Middle frontal gyrus (tissue), 1 donor: ENCODE measurements around the gene TRIP4.
"Not testable (repeated sequence)": the region's sequence is repeated elsewhere in the genome, so short reads cannot be mapped to it uniquely, and the experiment has no call there.

Source experiments
- DNase-seq: peaks from one replicate; pipeline ENCODE4 v3.0.0-alpha.2; 2015; ENCODE audit warnings: low spot score; ENCODE audit errors: extremely low spot score

Gene TRIP4

DNA sequence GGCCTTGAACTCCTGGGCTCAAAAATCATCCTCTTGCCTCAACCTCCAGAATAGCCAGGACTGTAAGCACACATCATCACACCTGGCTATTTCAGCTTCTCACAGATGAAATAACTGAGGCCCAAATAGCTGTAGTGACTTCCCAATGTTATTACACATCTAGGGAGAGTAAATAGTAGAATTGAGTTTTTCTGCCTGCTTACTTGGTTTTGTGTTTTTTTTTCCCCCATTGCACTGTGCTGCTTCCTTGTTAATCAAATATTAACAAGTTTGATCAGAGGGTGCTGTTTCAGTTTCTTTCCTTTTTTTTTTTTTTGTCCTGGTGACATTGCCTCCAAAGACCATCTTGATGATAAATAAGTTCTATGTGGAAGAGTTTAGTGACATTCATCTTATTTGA is 96.1 kb downstream of the TRIP4 start:
- no peak for DNase-seq

DNA sequence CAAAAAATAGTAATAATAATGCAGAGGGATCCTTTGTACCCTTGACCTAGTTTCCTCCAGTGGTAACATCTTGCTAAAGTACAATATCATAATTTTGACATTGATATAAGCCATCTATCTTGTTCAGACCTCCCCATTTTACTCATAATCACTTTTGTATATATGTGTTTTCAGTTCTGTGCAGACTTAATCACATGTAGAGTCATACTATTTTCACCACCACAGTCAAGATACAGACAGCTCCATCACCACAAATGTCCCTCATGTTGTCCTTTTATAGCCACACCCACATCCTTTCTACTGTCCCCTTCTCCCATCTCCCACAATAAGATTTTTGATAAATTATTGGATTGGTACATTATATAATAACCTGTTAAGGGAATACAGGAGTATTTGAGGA is 98.2 kb downstream of the TRIP4 start:
- no peak for DNase-seq

DNA sequence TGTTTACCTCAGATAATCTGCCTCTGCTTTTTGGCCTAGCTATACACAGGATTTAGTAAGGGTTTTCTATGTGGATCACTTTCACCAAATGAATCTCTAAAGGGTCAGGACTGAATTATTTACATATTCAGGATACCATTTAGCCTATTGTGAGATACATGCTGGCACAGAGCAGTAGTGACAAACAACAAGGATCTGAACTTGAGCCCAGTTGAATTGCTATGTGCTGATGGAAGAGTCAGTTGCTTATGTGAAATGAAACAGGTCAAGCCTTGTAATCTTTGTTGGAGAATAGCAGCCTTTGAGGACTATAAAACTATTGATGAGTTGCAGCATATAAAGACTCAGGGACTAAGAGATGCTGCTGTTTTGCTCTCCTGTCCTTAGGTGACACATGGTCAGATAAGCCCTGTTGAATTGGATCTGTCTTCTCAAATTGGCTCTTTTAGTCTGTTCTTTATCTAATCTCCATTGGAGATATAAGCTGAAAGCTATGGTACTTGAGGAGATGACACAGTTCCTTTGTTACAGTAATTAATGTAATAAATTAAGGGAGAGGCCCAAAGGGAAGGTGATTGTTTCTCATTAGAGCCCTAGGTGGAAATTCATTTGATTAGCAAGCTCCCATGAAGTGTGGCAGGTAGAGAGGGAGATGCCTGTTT is 103.1 kb downstream of the TRIP4 start:
- DNase-seq = no peak

DNA sequence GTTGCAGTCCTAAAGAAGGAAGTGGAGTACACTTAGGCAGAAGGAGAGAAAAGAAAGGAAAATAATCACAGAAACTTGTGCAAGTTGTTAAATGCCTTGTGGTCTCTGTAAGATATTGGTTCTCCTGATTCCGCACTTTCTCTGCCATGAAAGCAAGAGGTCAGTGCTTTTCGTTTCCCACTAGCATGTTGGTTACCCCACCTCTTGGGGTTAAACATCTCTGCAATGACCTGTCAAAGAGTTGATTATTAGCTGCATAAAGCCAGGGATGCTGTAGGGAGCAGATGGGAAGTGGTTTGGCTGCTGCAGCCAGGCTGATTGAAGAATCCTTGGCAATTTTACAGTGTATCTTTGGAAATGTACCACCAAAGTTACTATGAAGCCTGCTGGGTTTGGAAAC is 106.0 kb downstream of the TRIP4 start:
- no peak for DNase-seq

DNA sequence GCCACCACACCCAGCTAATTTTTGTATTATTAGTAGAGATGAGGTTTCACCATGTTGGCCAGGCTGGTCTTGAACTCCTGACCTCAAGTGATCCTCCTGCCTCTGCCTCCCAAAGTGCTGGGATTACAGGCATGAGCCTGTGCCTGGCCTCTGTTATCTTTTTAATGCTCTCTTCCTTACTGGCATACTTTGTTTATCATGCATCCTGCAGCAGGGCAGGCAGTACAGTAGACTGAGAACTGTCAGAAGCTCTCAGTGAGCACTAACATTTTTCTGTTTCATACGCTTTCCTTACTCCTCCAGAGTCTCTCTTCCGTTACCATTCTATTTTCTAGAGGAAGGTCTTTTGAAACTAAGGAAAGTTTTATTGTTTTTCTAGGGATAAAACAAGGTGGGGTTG is 108.3 kb downstream of the TRIP4 start:
- not testable (repeated sequence) for DNase-seq

DNA sequence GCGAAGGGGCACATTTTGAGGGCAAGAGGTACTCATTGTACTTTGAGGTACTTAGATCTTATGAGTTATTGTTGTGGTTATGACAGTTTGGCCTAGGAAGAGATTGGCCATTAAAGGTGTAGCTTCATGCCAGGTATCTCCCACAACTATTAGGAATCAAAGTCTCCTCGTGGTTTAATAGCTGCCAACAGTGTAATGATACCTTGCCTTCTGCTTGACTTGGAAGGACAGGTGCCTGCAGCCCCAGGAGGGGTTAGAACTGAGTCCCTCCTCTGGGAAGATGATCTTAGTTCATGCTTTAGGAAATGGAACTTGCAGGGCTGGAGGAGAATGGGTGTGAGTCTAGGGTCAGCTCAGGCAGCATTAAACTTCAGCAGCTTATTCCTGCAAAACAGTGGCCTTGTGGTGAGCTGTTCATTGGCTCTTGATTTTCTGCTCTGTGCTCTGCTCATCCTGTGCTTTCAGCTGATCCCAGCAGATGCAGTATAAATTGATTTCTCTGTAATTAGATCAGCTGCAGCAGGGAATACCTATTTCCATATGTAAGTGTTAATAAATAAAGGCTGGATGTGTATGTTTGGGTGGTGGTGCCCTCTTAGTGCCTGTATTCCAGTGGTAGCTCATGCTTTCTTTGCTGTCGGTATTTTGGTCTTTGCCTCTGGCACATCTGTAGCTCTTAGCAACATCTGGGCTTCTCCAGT is 113.2 kb downstream of the TRIP4 start:
- DNase-seq = no peak

DNA sequence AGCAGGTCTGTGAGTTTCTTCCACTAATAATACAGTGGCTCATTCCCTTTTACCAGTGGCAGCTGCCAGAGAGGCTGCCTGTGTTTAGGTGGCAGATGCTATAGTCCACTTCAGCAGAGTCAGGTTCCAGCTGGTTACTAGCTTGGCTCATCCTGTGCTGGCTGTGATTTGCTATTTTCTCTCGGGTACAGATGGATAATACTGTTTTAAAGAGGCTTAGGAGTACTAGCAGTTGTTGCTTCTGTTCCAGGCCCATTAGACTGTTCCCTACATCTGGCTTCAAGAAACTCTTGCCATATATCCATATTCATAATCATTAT is 113.7 kb downstream of the TRIP4 start:
- no peak for DNase-seq

DNA sequence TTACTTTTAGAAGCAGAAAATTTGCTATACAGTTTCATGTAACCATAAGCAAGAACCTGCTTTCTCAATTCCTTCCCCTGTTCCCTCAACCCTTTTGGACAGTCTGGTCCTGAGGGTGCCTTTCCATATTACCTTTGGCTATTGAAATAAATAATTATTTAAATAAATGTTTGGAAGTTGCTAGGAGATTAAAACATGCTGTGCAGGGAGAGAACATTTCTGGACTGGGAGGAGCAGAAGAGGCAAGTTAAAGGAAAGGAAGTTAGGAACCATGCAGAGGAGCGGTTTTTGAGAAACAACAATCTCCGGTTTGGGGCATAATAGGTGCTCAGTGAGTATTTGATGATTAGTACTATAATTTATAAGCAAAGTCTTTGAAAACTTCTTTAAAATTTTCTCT is 114.5 kb downstream of the TRIP4 start:
- DNase-seq = no peak

DNA sequence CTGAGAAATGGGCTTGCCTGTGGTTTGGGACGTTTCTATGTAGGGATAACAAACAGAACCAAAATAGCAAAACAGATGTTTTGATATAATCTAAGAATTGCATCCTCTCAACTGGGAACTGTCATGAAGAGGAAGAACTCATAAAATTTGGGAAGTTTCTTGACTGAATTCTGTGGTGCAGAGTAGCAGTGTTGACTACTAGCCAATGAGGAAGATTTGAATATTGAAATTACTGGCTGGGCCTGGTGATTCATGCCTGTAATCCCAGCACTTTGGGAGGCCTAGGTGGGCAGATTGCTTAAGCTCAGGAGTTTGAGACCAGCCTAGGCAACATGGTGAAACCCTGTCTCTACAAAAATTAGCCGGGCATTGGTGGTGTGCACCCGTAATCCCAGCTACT is 114.9 kb downstream of the TRIP4 start:
- no peak for DNase-seq

DNA sequence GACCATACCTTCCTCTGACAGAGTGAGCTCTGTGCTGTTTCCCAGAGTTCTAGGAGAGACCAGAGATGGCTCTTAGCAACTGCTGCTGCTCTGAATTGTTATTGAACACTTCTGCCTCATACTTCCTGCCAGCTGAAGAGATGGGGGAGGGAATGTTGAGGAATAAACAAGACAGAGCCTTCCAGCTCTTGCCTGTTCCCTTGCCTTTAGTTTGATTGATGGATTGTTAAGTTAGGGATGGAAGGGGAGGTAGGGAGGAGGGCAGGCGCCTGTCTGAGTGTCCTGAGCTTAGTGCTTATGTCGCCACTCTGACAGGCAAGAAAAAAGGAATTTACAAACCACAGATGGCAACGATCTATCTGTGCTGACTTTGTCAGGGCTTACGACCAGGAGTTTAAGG is 115.6 kb downstream of the TRIP4 start:
- no peak for DNase-seq

DNA sequence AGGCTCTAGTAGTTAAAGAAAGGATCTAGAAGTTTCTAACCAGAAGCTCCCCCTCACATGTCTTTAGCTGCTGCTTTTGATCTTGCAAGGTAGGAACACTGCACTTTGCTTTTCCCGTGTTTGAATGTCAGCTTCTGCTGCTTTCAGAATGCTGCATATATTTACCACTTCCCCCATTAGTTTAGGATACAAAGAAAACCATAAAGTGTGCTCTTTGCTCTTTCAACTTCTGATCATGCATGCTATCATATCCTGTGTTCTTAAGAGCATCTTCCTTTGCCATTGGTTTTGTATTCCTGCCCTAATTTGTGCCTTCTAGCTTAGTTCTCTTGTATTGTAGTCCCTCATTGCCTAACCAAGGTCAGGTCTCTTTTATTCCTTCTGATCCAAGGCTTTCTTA is 116.0 kb downstream of the TRIP4 start:
- no peak for DNase-seq
